ENCODE measurements around the gene TJAP1. TPM values are rescaled to one million over a fixed set of nuclear protein-coding genes. Genes with fewer than 3 reads are reported as not detected.
A peak's percentile ranks its signal among the peaks of the same experiment; 100 is the strongest.

TJAP1 gene
- total and polyA plus RNA-seq, 2 of the 8 experiments (the other 6 are each of a cell fraction or from before 2014, with no cell fraction given): 30.7 to 40.4 TPM

- ChIA-PET POLR2A (ENCODE audit: partially characterized antibody) (interaction anchor here (1.5 to 4.3 kb wide), 2 partner anchors 42 to 53 kb away, joined by 3 to 43 read pairs; partner anchors contain the start of gene LRRC73), CTCF (ENCODE audit: partially characterized antibody) (interaction anchor here (0.6 to 21.2 kb wide), 15 partner anchors 10 to 120 kb away, joined by 3 to 495 read pairs (median 5); partner anchors contain the start of gene LRRC73)
- 23% methylated on average over 17 of the region's 17 CpGs; no CpG with 5 or more reads in 1 of the 2 experiments for WGBS, 2 experiments (ENCODE audit: extremely low coverage in 1 of 2, insufficient coverage in 1 of 2, insufficient read length in 1 of 2, insufficient replicate concordance in 2 of 2, low coverage in 1 of 2, low lambda C conversion rate in 2 of 2, missing lambda C conversion rate in 1 of 2)
- Histone ChIP-seq H3K56ac (replicated peaks; ENCODE audit: insufficient read length, low read depth, low read length) (no peak overlapping the region), H4K8ac (ENCODE audit: extremely low read depth, insufficient read depth, low read length) (peak overlapping the region; percentile 62), H3K4me2 (ENCODE audit: insufficient read depth in 1 of 2, low read depth in 2 of 2, low read length in 2 of 2) (peak overlapping the region; percentile 34 to 98; a peak in 3 of 4 replicates), H2BK120ac (replicated peaks; ENCODE audit: low read depth, low read length) (no peak overlapping the region), H3K79me2 (ENCODE audit: control insufficient read depth in 1 of 2, insufficient read depth in 2 of 2, low read length in 2 of 2) (no peaks in the 10 kb centered on the region), H3K14ac (ENCODE audit: insufficient read length) (no peak overlapping the region), H3K23me2 (ENCODE audit: low read depth, low read length) (peaks cover 9% of the 10 kb centered on the region; the same call in 1 of the 2 replicates), H3K27me3 (replicated peaks in 1 of 4; ENCODE audit: control insufficient read depth in 3 of 4, extremely low read depth in 1 of 4, insufficient read depth in 3 of 4, low read length in 3 of 4) (peaks cover 7 to 25% (median 19%) of the 10 kb centered on the region in 4 experiments), H3K27ac (ENCODE audit: low read depth, low read length) (no peak overlapping the region), H4K20me1 (replicated peaks in 1 of 2; ENCODE audit: control insufficient read depth in 1 of 2, insufficient read depth in 2 of 2, low read length in 2 of 2) (peaks cover 0 to 2% of the 10 kb centered on the region in 2 experiments), H3K36me3 (ENCODE audit: control insufficient read depth in 2 of 4, insufficient read depth in 4 of 4, low read length in 3 of 4) (peaks cover 0 to 9% (median under 1%) of the 10 kb centered on the region in 4 experiments; a peak in 4 of 8 replicates), H3K79me1 (ENCODE audit: low read depth, low read length) (no peaks in the 10 kb centered on the region), H4K91ac (replicated peaks; ENCODE audit: insufficient read length, low read length) (no peak overlapping the region), H2AK5ac (ENCODE audit: low read depth, low read length) (no peak overlapping the region), H2BK12ac (ENCODE audit: low read depth, low read length) (no peak overlapping the region), H2BK5ac (ENCODE audit: low read depth, low read length) (no peak overlapping the region), H4K5ac (ENCODE audit: insufficient read length, low read depth, low read length) (no peak overlapping the region), H3K23ac (ENCODE audit: insufficient read length) (no peak overlapping the region), H3K4me3 (ENCODE audit: extremely low read depth in 1 of 4, insufficient read depth in 2 of 4, low read depth in 3 of 4, low read length in 4 of 4) (peak overlapping the region in 1 of 4 experiments; percentile 63; a peak in 2 of 8 replicates), H3K4me1 (replicated peaks in 1 of 4; ENCODE audit: control insufficient read depth in 3 of 4, insufficient read depth in 4 of 4, low read length in 3 of 4) (peaks cover 0 to 4% (median 2%) of the 10 kb centered on the region in 4 experiments; a peak in 3 of 7 replicates), H2BK20ac (ENCODE audit: low read length) (no peak overlapping the region), H3K18ac (ENCODE audit: extremely low read depth, low read length) (no peak overlapping the region), H3K9ac (replicated peaks in 1 of 4; ENCODE audit: extremely low read depth in 1 of 4, low read depth in 3 of 4, low read length in 3 of 4) (no peak overlapping the region), H2BK15ac (ENCODE audit: low read length) (0 out of 2 replicates have a peak overlapping the region, but pooled peaks have one; percentile 0), H3K9me3 (ENCODE audit: insufficient read depth in 2 of 2, low read depth in 1 of 2, low read length in 1 of 2) (no peaks in the 10 kb centered on the region), H2AFZ (ENCODE audit: low read length) (no peak overlapping the region), H3K4ac (replicated peaks; ENCODE audit: insufficient read length, low read depth, low read length) (no peak overlapping the region)
- TF ChIP-seq, protein P1, sequence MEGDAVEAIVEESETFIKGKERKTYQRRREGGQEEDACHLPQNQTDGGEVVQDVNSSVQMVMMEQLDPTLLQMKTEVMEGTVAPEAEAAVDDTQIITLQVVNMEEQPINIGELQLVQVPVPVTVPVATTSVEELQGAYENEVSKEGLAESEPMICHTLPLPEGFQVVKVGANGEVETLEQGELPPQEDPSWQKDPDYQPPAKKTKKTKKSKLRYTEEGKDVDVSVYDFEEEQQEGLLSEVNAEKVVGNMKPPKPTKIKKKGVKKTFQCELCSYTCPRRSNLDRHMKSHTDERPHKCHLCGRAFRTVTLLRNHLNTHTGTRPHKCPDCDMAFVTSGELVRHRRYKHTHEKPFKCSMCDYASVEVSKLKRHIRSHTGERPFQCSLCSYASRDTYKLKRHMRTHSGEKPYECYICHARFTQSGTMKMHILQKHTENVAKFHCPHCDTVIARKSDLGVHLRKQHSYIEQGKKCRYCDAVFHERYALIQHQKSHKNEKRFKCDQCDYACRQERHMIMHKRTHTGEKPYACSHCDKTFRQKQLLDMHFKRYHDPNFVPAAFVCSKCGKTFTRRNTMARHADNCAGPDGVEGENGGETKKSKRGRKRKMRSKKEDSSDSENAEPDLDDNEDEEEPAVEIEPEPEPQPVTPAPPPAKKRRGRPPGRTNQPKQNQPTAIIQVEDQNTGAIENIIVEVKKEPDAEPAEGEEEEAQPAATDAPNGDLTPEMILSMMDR (IDR thresholded peaks at IDR 0.05; ENCODE audit: control extremely low read depth in 1 of 3, insufficient read depth in 1 of 3, low read depth in 1 of 3, low read length in 3 of 3): peak in 2 of 3 experiments; percentile 93; a peak in 3 of 4 replicates
- TF ChIP-seq RAD21 (IDR thresholded peaks at IDR 0.05 in 1 of 2, conservative IDR thresholded peaks at IDR 0.05 in 1 of 2; ENCODE audit: low read depth in 2 of 2, low read length in 2 of 2): peak; percentile 72 to 84
- TF ChIP-seq, protein P2, sequence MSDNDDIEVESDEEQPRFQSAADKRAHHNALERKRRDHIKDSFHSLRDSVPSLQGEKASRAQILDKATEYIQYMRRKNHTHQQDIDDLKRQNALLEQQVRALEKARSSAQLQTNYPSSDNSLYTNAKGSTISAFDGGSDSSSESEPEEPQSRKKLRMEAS (IDR thresholded peaks at IDR 0.05): 0 out of 2 replicates have a peak, but pooled peaks have one; percentile 52
- no peak for TF ChIP-seq CEBPB (IDR thresholded peaks at IDR 0.05; ENCODE audit: low read depth, low read length)
- TF ChIP-seq FOSL1 (IDR thresholded peaks at IDR 0.05; ENCODE audit: insufficient read depth, low read depth, low read length): no peak
- peak; percentile 54 to 98 for DNase-seq (ENCODE audit: low read depth in 1 of 2, low spot score in 2 of 2)
- no peak for FAIRE-seq
Observed at GRCh38 chr6:43454290-43454695, 23.1 kb upstream of the TJAP1 start.

All from H1 (cell line).